ENCODE results near the gene ZNF613. TPM values are rescaled to one million over a fixed set of nuclear protein-coding genes. Genes with fewer than 3 reads are reported as not detected.
"Not testable (repeated sequence)": the region's sequence is repeated elsewhere in the genome, so short reads cannot be mapped to it uniquely, and the experiment has no call there.

ZNF613 gene
- total RNA-seq, 8 experiments from 2014 or later, result 4.2 to 8.5 (median 6.8) TPM

GRCh38 chr19:51957846-51958245, 30.6 kb downstream of the ZNF613 start:
- H3K4me3 ChIP-seq; in situ Hi-C loops (cut with MboI; ENCODE audit: low pct_unique_long_range_greater_than_20kb in 2 of 9, low sequenced_read_pairs in 9 of 9, unreplicated experiment in 9 of 9); ATAC-seq (replicated peaks in 6 of 8); H3K27ac ChIP-seq; H3K4me1 ChIP-seq (replicated peaks in 1 of 2): not testable (repeated sequence)
- WGBS, 10 experiments, result 70 to 100% (median 73%) methylated on average over 1 to 3 of the region's 4 CpGs; no CpG with 5 or more reads in 6 of the 10 experiments

- in situ Hi-C loops (cut with MboI; ENCODE audit: low pct_unique_long_range_greater_than_20kb in 2 of 9, low sequenced_read_pairs in 9 of 9, unreplicated experiment in 9 of 9), result no loop called here
- Histone ChIP-seq H3K4me3 (no peak overlapping the region), H3K4me1 (replicated peaks in 1 of 2) (no peaks in the 10 kb centered on the region), H3K27ac (no peak overlapping the region)
- 61 to 100% (median 79%) methylated on average over 1 to 4 of the region's 4 CpGs for WGBS, 10 experiments
- ATAC-seq (replicated peaks in 6 of 8), result no peak
Measured at GRCh38 chr19:51959791-51960190, 32.5 kb downstream of the ZNF613 start.

GRCh38 chr19:51960621-51961233, 33.5 kb downstream of the ZNF613 start:
- H3K27ac ChIP-seq; ATAC-seq (replicated peaks in 6 of 8); H3K4me1 ChIP-seq (replicated peaks in 1 of 2); H3K4me3 ChIP-seq; in situ Hi-C loops (cut with MboI; ENCODE audit: low pct_unique_long_range_greater_than_20kb in 2 of 9, low sequenced_read_pairs in 9 of 9, unreplicated experiment in 9 of 9): not testable (repeated sequence)
- 14 to 90% (median 69%) methylated on average over 2 to 5 of the region's 7 CpGs; no CpG with 5 or more reads in 4 of the 10 experiments for WGBS, 10 experiments

GRCh38 chr19:51965583-51965982, 38.3 kb downstream of the ZNF613 start:
- Histone ChIP-seq H3K4me1 (replicated peaks in 1 of 2) (no peaks in the 10 kb centered on the region), H3K4me3 (no peak overlapping the region), H3K27ac (no peak overlapping the region)
- WGBS, 10 experiments, result 38 to 97% (median 80%) methylated on average over 2 to 5 of the region's 5 CpGs; no CpG with 5 or more reads in 1 of the 10 experiments
- in situ Hi-C loops (cut with MboI; ENCODE audit: low pct_unique_long_range_greater_than_20kb in 2 of 9, low sequenced_read_pairs in 9 of 9, unreplicated experiment in 9 of 9), result no loop called here
- ATAC-seq (replicated peaks in 6 of 8), result no peak

- 40 to 100% (median 93%) methylated on average over 1 of the region's 1 CpG; no CpG with 5 or more reads in 2 of the 10 experiments for WGBS, 10 experiments
- no peak for ATAC-seq (replicated peaks in 6 of 8)
- Histone ChIP-seq H3K4me1 (replicated peaks in 1 of 2) (no peaks in the 10 kb centered on the region), H3K27ac (no peak overlapping the region), H3K4me3 (no peak overlapping the region)
- in situ Hi-C loops (cut with MboI; ENCODE audit: low pct_unique_long_range_greater_than_20kb in 2 of 9, low sequenced_read_pairs in 9 of 9, unreplicated experiment in 9 of 9), result no loop called here
Measured at GRCh38 chr19:51970718-51971117, 43.4 kb downstream of the ZNF613 start.

- Histone ChIP-seq H3K27ac (no peak overlapping the region), H3K4me3 (no peak overlapping the region), H3K4me1 (replicated peaks in 1 of 2) (no peaks in the 10 kb centered on the region)
- ATAC-seq (replicated peaks in 6 of 8), result no peak
- in situ Hi-C loops (cut with MboI; ENCODE audit: low pct_unique_long_range_greater_than_20kb in 2 of 9, low sequenced_read_pairs in 9 of 9, unreplicated experiment in 9 of 9), result no loop called here
- 40 to 100% (median 71%) methylated on average over 1 to 4 of the region's 4 CpGs; no CpG with 5 or more reads in 4 of the 10 experiments for WGBS, 10 experiments
Measured at GRCh38 chr19:51971624-51972023, 44.4 kb downstream of the ZNF613 start.

- 73 to 100% (median 88%) methylated on average over 1 to 8 of the region's 17 CpGs; no CpG with 5 or more reads in 3 of the 10 experiments for WGBS, 10 experiments
- ATAC-seq (replicated peaks in 6 of 8); H3K4me1 ChIP-seq (replicated peaks in 1 of 2); H3K27ac ChIP-seq; in situ Hi-C loops (cut with MboI; ENCODE audit: low pct_unique_long_range_greater_than_20kb in 2 of 9, low sequenced_read_pairs in 9 of 9, unreplicated experiment in 9 of 9); H3K4me3 ChIP-seq: not testable (repeated sequence)
Measured at GRCh38 chr19:51975787-51976186, 48.5 kb downstream of the ZNF613 start.

GRCh38 chr19:51976852-51977251, 49.6 kb downstream of the ZNF613 start:
- in situ Hi-C loops (cut with MboI; ENCODE audit: low pct_unique_long_range_greater_than_20kb in 2 of 9, low sequenced_read_pairs in 9 of 9, unreplicated experiment in 9 of 9), result no loop called here
- Histone ChIP-seq H3K4me1 (replicated peaks in 1 of 2) (no peaks in the 10 kb centered on the region), H3K4me3 (no peak overlapping the region), H3K27ac (no peak overlapping the region)
- no peak for ATAC-seq (replicated peaks in 6 of 8)
- WGBS, 10 experiments, result 14 to 100% (median 82%) methylated on average over 1 to 3 of the region's 3 CpGs; no CpG with 5 or more reads in 1 of the 10 experiments

- in situ Hi-C loops (cut with MboI; ENCODE audit: low pct_unique_long_range_greater_than_20kb in 2 of 9, low sequenced_read_pairs in 9 of 9, unreplicated experiment in 9 of 9), result no loop called here
- Histone ChIP-seq H3K27ac (no peak overlapping the region), H3K4me1 (replicated peaks in 1 of 2) (no peaks in the 10 kb centered on the region), H3K4me3 (no peak overlapping the region)
- ATAC-seq (replicated peaks in 6 of 8), result no peak
- 62 to 93% (median 75%) methylated on average over 2 to 7 of the region's 7 CpGs; no CpG with 5 or more reads in 5 of the 10 experiments for WGBS, 10 experiments
Measured at GRCh38 chr19:51977346-51977745, 50.1 kb downstream of the ZNF613 start.

- no peak overlapping the region for H3K27ac ChIP-seq
- ATAC-seq (replicated peaks in 6 of 8), result no peak
- no peaks in the 10 kb centered on the region for H3K4me1 ChIP-seq (replicated peaks in 1 of 2)
- 39 to 100% (median 78%) methylated on average over 1 to 3 of the region's 4 CpGs; no CpG with 5 or more reads in 3 of the 10 experiments for WGBS, 10 experiments
- no peak overlapping the region for H3K4me3 ChIP-seq
- in situ Hi-C loops (cut with MboI; ENCODE audit: low pct_unique_long_range_greater_than_20kb in 2 of 9, low sequenced_read_pairs in 9 of 9, unreplicated experiment in 9 of 9), result no loop called here
Measured at GRCh38 chr19:51978882-51979281, 51.6 kb downstream of the ZNF613 start.

GRCh38 chr19:51980116-51980736, 53.0 kb downstream of the ZNF613 start:
- Histone ChIP-seq H3K4me1 (replicated peaks in 1 of 2) (no peaks in the 10 kb centered on the region), H3K27ac (no peak overlapping the region), H3K4me3 (no peak overlapping the region)
- in situ Hi-C loops (cut with MboI; ENCODE audit: low pct_unique_long_range_greater_than_20kb in 2 of 9, low sequenced_read_pairs in 9 of 9, unreplicated experiment in 9 of 9), result no loop called here
- peak in 1 of 8 experiments; percentile 21 for ATAC-seq (replicated peaks in 6 of 8)
- WGBS, 10 experiments, result 65 to 98% (median 83%) methylated on average over 2 to 5 of the region's 6 CpGs; no CpG with 5 or more reads in 1 of the 10 experiments

- in situ Hi-C loops (cut with MboI; ENCODE audit: low pct_unique_long_range_greater_than_20kb in 2 of 9, low sequenced_read_pairs in 9 of 9, unreplicated experiment in 9 of 9); H3K4me1 ChIP-seq (replicated peaks in 1 of 2); H3K27ac ChIP-seq; ATAC-seq (replicated peaks in 6 of 8); H3K4me3 ChIP-seq: not testable (repeated sequence)
- 56 to 100% (median 87%) methylated on average over 1 to 3 of the region's 6 CpGs; no CpG with 5 or more reads in 3 of the 10 experiments for WGBS, 10 experiments
Measured at GRCh38 chr19:51980926-51981325, 53.7 kb downstream of the ZNF613 start.

GRCh38 chr19:51983361-51983760, 56.1 kb downstream of the ZNF613 start:
- H3K4me1 ChIP-seq (replicated peaks in 1 of 2), result peaks cover 0 to 5% of the 10 kb centered on the region in 2 donors
- no peak overlapping the region for H3K27ac ChIP-seq
- 80 to 85% (median 83%) methylated on average over 1 to 4 of the region's 4 CpGs; no CpG with 5 or more reads in 6 of the 10 experiments for WGBS, 10 experiments
- no peak for ATAC-seq (replicated peaks in 6 of 8)
- no peak overlapping the region for H3K4me3 ChIP-seq
- in situ Hi-C loops (cut with MboI; ENCODE audit: low pct_unique_long_range_greater_than_20kb in 2 of 9, low sequenced_read_pairs in 9 of 9, unreplicated experiment in 9 of 9), result no loop called here
